ENCODE data around the gene ALG2. TPM values are rescaled to one million over a fixed set of nuclear protein-coding genes. Genes with fewer than 3 reads are reported as not detected.
A peak's percentile ranks its signal among the peaks of the same experiment; 100 is the strongest.

The ALG2 gene
- total RNA-seq, 1 experiment from 2014 or later = 39.8 TPM

GRCh38 chr9:99185348-99185632 is 36.5 kb downstream of the ALG2 start:
- ChIA-PET POLR2A (interaction anchor here (0.6 kb wide), 1 partner anchor 258 kb away, joined by 8 read pairs; no protein-coding TSS in a partner anchor), CTCF (interaction anchor here (0.7 to 1.0 kb wide), 3 partner anchors 37 to 1141 kb away, joined by 3 to 4 read pairs (median 3); no protein-coding TSS in a partner anchor)
- Histone ChIP-seq H3K4me1 (peaks cover 7% of the 10 kb centered on the region), H3K9me3 (no peaks in the 10 kb centered on the region), H3K36me3 (ENCODE audit: control insufficient read depth, insufficient read depth, low read length) (no peaks in the 10 kb centered on the region), H3K27me3 (replicated peaks; ENCODE audit: control insufficient read depth, insufficient read depth, low read length) (no peaks in the 10 kb centered on the region), H3K4me3 (ENCODE audit: low read depth, low read length) (no peak overlapping the region)
- peaks cover 4% of the 10 kb centered on the region for H3K4me1 Mint-ChIP-seq (ENCODE audit: low read depth, unreplicated experiment)
- H3K36me3 Mint-ChIP-seq (ENCODE audit: insufficient read depth, unreplicated experiment) = no peaks in the 10 kb centered on the region
- no peak for DNase-seq
- H3K27ac Mint-ChIP-seq (ENCODE audit: unreplicated experiment) = no peak overlapping the region
- peaks cover 16% of the 10 kb centered on the region for H3K27me3 Mint-ChIP-seq (ENCODE audit: insufficient read depth, unreplicated experiment)
- no peaks in the 10 kb centered on the region for H3K9me3 Mint-ChIP-seq (ENCODE audit: unreplicated experiment)
- TF ChIP-seq CTCF (IDR thresholded peaks at IDR 0.05; ENCODE audit: insufficient read depth in 1 of 2, low read depth in 1 of 2, low read length in 1 of 2, severe bottlenecking in 1 of 2, unreplicated experiment in 1 of 2) = no peak
- H3K4me3 Mint-ChIP-seq (ENCODE audit: unreplicated experiment) = no peak overlapping the region
- intact Hi-C loops (cut with micrococcal nuclease; ENCODE audit: unreplicated experiment) = loop anchor here (10.0 kb wide), 1 partner anchor 1410 kb away; no protein-coding TSS in a partner anchor
- no TSS peak for BruUV-seq (replicated peaks)

GRCh38 chr9:99184475-99185347 is 37.0 kb downstream of the ALG2 start:
- POLR2A ChIA-PET = interaction anchor here (0.5 to 0.6 kb wide), 2 partner anchors 257 to 505 kb away, joined by 3 to 8 read pairs; no protein-coding TSS in a partner anchor
- peaks cover 11% of the 10 kb centered on the region for H3K4me1 ChIP-seq
- Mint-ChIP-seq H3K9me3 (ENCODE audit: unreplicated experiment) (no peaks in the 10 kb centered on the region), H3K36me3 (ENCODE audit: insufficient read depth, unreplicated experiment) (no peaks in the 10 kb centered on the region), H3K4me3 (ENCODE audit: unreplicated experiment) (no peak overlapping the region), H3K4me1 (ENCODE audit: low read depth, unreplicated experiment) (peaks cover 9% of the 10 kb centered on the region), H3K27ac (ENCODE audit: unreplicated experiment) (no peak overlapping the region), H3K27me3 (ENCODE audit: insufficient read depth, unreplicated experiment) (peaks cover 16% of the 10 kb centered on the region)
- BruUV-seq (replicated peaks) = no TSS peak
- peak; percentile 81 to 82 for DNase-seq
- no peaks in the 10 kb centered on the region for H3K36me3 ChIP-seq (ENCODE audit: control insufficient read depth, insufficient read depth, low read length)
- H3K4me3 ChIP-seq (ENCODE audit: low read depth, low read length) = no peak overlapping the region
- intact Hi-C loops (cut with micrococcal nuclease; ENCODE audit: unreplicated experiment) = loop anchor here (5.0 to 10.0 kb wide), 5 partner anchors 38 to 1410 kb away; partner anchors contain the start of genes ALG2, NR4A3 and SEC61B
- TF ChIP-seq CTCF (IDR thresholded peaks at IDR 0.05; ENCODE audit: insufficient read depth in 1 of 2, low read depth in 1 of 2, low read length in 1 of 2, severe bottlenecking in 1 of 2, unreplicated experiment in 1 of 2) = peak; percentile 93 to 94
- no peaks in the 10 kb centered on the region for H3K9me3 ChIP-seq
- H3K27me3 ChIP-seq (replicated peaks; ENCODE audit: control insufficient read depth, insufficient read depth, low read length) = no peaks in the 10 kb centered on the region
- CTCF ChIA-PET = interaction anchor here (0.6 to 1.0 kb wide), 4 partner anchors 38 to 1141 kb away, joined by 3 to 4 read pairs (median 3); no protein-coding TSS in a partner anchor

- peaks cover 13% of the 10 kb centered on the region for H3K27me3 Mint-ChIP-seq (ENCODE audit: insufficient read depth, unreplicated experiment)
- no peaks in the 10 kb centered on the region for H3K36me3 ChIP-seq (ENCODE audit: control insufficient read depth, insufficient read depth, low read length)
- ChIA-PET CTCF (interaction anchor here (0.6 kb wide), 1 partner anchor 78 kb away, joined by 3 read pairs; no protein-coding TSS in a partner anchor), POLR2A (interaction anchor here (0.5 kb wide), 1 partner anchor 506 kb away, joined by 3 read pairs; no protein-coding TSS in a partner anchor)
- no peak for DNase-seq
- no peak overlapping the region for H3K27ac Mint-ChIP-seq (ENCODE audit: unreplicated experiment)
- intact Hi-C loops (cut with micrococcal nuclease; ENCODE audit: unreplicated experiment) = loop anchor here (5.0 to 10.0 kb wide), 5 partner anchors 38 to 1411 kb away; partner anchors contain the start of genes ALG2, NR4A3 and SEC61B
- BruUV-seq (replicated peaks) = no TSS peak
- H3K9me3 Mint-ChIP-seq (ENCODE audit: unreplicated experiment) = no peaks in the 10 kb centered on the region
- TF ChIP-seq CTCF (IDR thresholded peaks at IDR 0.05; ENCODE audit: insufficient read depth in 1 of 2, low read depth in 1 of 2, low read length in 1 of 2, severe bottlenecking in 1 of 2, unreplicated experiment in 1 of 2) = no peak
- H3K36me3 Mint-ChIP-seq (ENCODE audit: insufficient read depth, unreplicated experiment) = no peaks in the 10 kb centered on the region
- no peaks in the 10 kb centered on the region for H3K9me3 ChIP-seq
- H3K27me3 ChIP-seq (replicated peaks; ENCODE audit: control insufficient read depth, insufficient read depth, low read length) = no peaks in the 10 kb centered on the region
- no peak overlapping the region for H3K4me3 Mint-ChIP-seq (ENCODE audit: unreplicated experiment)
- H3K4me1 ChIP-seq = peaks cover 11% of the 10 kb centered on the region
- H3K4me1 Mint-ChIP-seq (ENCODE audit: low read depth, unreplicated experiment) = peaks cover 9% of the 10 kb centered on the region
- H3K4me3 ChIP-seq (ENCODE audit: low read depth, low read length) = no peak overlapping the region
Measured at GRCh38 chr9:99184110-99184474, 37.6 kb downstream of the ALG2 start.
